Endothelial cell of umbilical vein (primary cell): ENCODE measurements around the gene ABHD4. TPM values are rescaled to one million over a fixed set of nuclear protein-coding genes. Genes with fewer than 3 reads are reported as not detected.
"Not testable (repeated sequence)": the region's sequence is repeated elsewhere in the genome, so short reads cannot be mapped to it uniquely, and the experiment has no call there.

Source experiments
- BruUV-seq: library from RNA; stranded (reverse); fragments of 400-500 nt; replicated peaks from 2 replicates; lab custom pipeline; 2021; lab: Mats Ljungman, UMichigan
- CTCF ChIA-PET: fragments of 300-600, 350-600 bp; sonication (Branson Sonifier 250); formaldehyde crosslinking; loops from one replicate; lab custom pipeline; 2021; ENCODE audit warnings: antibody characterized with exemption, inconsistent platforms; lab: Charles Lee
- POLR2A ChIA-PET: fragments of 300-600, 350-600 bp; sonication (Branson Sonifier 250); formaldehyde crosslinking; loops from one replicate; lab custom pipeline; 2021; ENCODE audit warnings: antibody characterized with exemption, inconsistent platforms; lab: Charles Lee
- DNase-seq: peaks from one replicate; pipeline ENCODE4 v3.0.0-alpha.2; 2011; ENCODE audit warnings: low read depth, low spot score
- FAIRE-seq: peaks from 2 replicates; lab custom pipeline; 2011; peaks lifted over from hg19 to GRCh38; lab: Jason Lieb, UNC
- H2AFZ ChIP-seq: 2 replicates; pipeline ENCODE4 v1.6.0; 2012; ENCODE audit warnings: low read depth, low read length, control low read depth, inconsistent platforms
- H3K27ac ChIP-seq: 2 replicates; pipeline ENCODE4 v1.5.1; 2011; ENCODE audit warnings: low read depth, mild to moderate bottlenecking, control low read depth, low read length, moderate library complexity; ENCODE audit not compliant: insufficient read depth
- H3K27me3 ChIP-seq, 2 experiments: 2 replicates each; pipeline versions ENCODE4 v1.6.0 to v1.6.1; 2011; ENCODE audit warnings: low read length in 2 of 2, mixed read lengths in 1 of 2; ENCODE audit not compliant: control insufficient read depth in 2 of 2, insufficient read depth in 2 of 2
- H3K36me3 ChIP-seq, 2 experiments: 2 replicates in 1 of 2; 3 replicates in 1 of 2; pipeline ENCODE4 v1.5.1; 2011; ENCODE audit warnings: low read length in 2 of 2, mild to moderate bottlenecking in 1 of 2, moderate library complexity in 1 of 2; ENCODE audit not compliant: control insufficient read depth in 2 of 2, insufficient read depth in 2 of 2; ENCODE audit errors: extremely low read depth in 1 of 2
- H3K4me1 ChIP-seq: 3 replicates; pipeline ENCODE4 v1.5.1; 2011; ENCODE audit warnings: mild to moderate bottlenecking, low read length; ENCODE audit not compliant: control insufficient read depth, insufficient read depth; ENCODE audit errors: extremely low read depth
- H3K4me2 ChIP-seq: 2 replicates; pipeline ENCODE4 v1.6.1; 2011; ENCODE audit warnings: low read length, control low read depth, mixed read lengths; ENCODE audit not compliant: insufficient read depth
- H3K4me3 ChIP-seq, 3 experiments: fragments of 200-600 bp in 1 of 3; sonication (generic), shearing (Covaris generic) in 1 of 3; replicated peaks in 1 of 3; 2 replicates each; pipeline ENCODE4 v1.5.1; 2011 to 2016; ENCODE audit warnings: control low read depth in 3 of 3, low read length in 3 of 3, mild to moderate bottlenecking in 2 of 3, inconsistent platforms in 1 of 3, low read depth in 1 of 3, moderate library complexity in 1 of 3; ENCODE audit not compliant: insufficient read depth in 1 of 3
- H3K79me2 ChIP-seq: 2 replicates; pipeline ENCODE4 v1.6.0; 2012; ENCODE audit warnings: low read length, inconsistent platforms; ENCODE audit not compliant: control insufficient read depth, insufficient read depth
- H3K9ac ChIP-seq: replicated peaks from 2 replicates; pipeline ENCODE3; 2011; ENCODE audit warnings: low read length, control low read depth; ENCODE audit not compliant: insufficient read depth; ENCODE audit errors: extremely low read depth
- H3K9me1 ChIP-seq: replicated peaks from 3 replicates; pipeline ENCODE4 v1.6.0; 2011; ENCODE audit warnings: mild to moderate bottlenecking, low read length; ENCODE audit not compliant: control insufficient read depth, insufficient read depth; ENCODE audit errors: extremely low read depth
- H3K9me3 ChIP-seq: replicated peaks from 2 replicates; pipeline ENCODE4 v1.5.1; 2012; ENCODE audit warnings: low read length, inconsistent platforms; ENCODE audit not compliant: control insufficient read depth, insufficient read depth
- H4K20me1 ChIP-seq: replicated peaks from 2 replicates; pipeline ENCODE3; 2011; ENCODE audit warnings: mild to moderate bottlenecking, low read length; ENCODE audit not compliant: control insufficient read depth, insufficient read depth; ENCODE audit errors: extremely low read depth
- FOS ChIP-seq: IDR thresholded peaks from 2 replicates; pipeline ENCODE4 v1.6.1; 2011; ENCODE audit warnings: mild to moderate bottlenecking, low read length, moderate library complexity, borderline replicate concordance; ENCODE audit not compliant: insufficient read depth
- POLR2A ChIP-seq: IDR thresholded peaks from 2 replicates; pipeline ENCODE4 v1.6.1; 2012; ENCODE audit warnings: low read depth, mild to moderate bottlenecking, control low read depth, low read length
- dilution Hi-C: fragments of 300-500 bp; cut with MboI; formaldehyde crosslinking; loops from one replicate; pipeline ENCODE4 v1.15.0; 2019; ENCODE audit warnings: low sequenced_read_pairs; ENCODE audit not compliant: extremely low pct_ligation_motif_present
- intact Hi-C: fragments of 100-400 bp; cut with micrococcal nuclease; formaldehyde crosslinking; loops from one replicate; pipeline ENCODE4 v1.10.0; 2022
- polyA plus RNA-seq, 4 experiments: library from polyadenylated mRNA; depleted of rRNA in 3 of 4; stranded (reverse) in 3 of 4; unstranded in 1 of 4; fragments of >200 nt; gene quantifications; 2 replicates each; pipeline versions ENCODE4 v1.2.1 to v1.2.3, GENCODE V29; 2011 to 2012; ENCODE audit warnings: missing spikeins in 1 of 4
- total RNA-seq: library from RNA; stranded (reverse); gene quantifications from 2 replicates; pipeline ENCODE4 v1.2.3, GENCODE V29; 2021

The ABHD4 gene
- total and polyA plus RNA-seq, 2 donors (not counting 3 experiments of a cell fraction or from before 2014, with no cell fraction given) = 34.8 to 45.5 TPM

GRCh38 chr14:22634233-22634900 lies 36.3 kb downstream of the ABHD4 start:
- H3K79me2 ChIP-seq = no peaks in the 10 kb centered on the region
- no peak overlapping the region for H3K4me3 ChIP-seq
- FAIRE-seq = no peak
- H4K20me1 ChIP-seq = no peaks in the 10 kb centered on the region
- H3K9me3 ChIP-seq = no peaks in the 10 kb centered on the region
- H2AFZ ChIP-seq = no peak overlapping the region
- BruUV-seq = no TSS peak
- dilution Hi-C loops (no loop called here), intact Hi-C loops (no loop called here)
- no peak overlapping the region for H3K27ac ChIP-seq
- no peak overlapping the region for H3K4me2 ChIP-seq
- ChIA-PET POLR2A (interaction anchor here (0.6 kb wide), 1 partner anchor 282 kb away, joined by 3 read pairs; no protein-coding TSS in a partner anchor), CTCF (interaction anchor here (0.8 to 1.0 kb wide), 3 partner anchors 8 to 115 kb away, joined by 3 to 4 read pairs (median 3); no protein-coding TSS in a partner anchor)
- no peak overlapping the region for H3K9ac ChIP-seq
- peaks cover 2 to 3% of the 10 kb centered on the region in 2 experiments for H3K27me3 ChIP-seq
- no peaks in the 10 kb centered on the region for H3K9me1 ChIP-seq
- no peaks in the 10 kb centered on the region for H3K4me1 ChIP-seq
- no peak for TF ChIP-seq POLR2A
- no peak for TF ChIP-seq FOS
- DNase-seq = no peak
- no peaks in the 10 kb centered on the region for H3K36me3 ChIP-seq

- H3K4me2 ChIP-seq, H3K79me2 ChIP-seq, H3K9ac ChIP-seq, POLR2A ChIA-PET, H3K27me3 ChIP-seq, H3K4me3 ChIP-seq, FAIRE-seq, H2AFZ ChIP-seq, intact Hi-C loops, H3K4me1 ChIP-seq, dilution Hi-C loops, H3K9me1 ChIP-seq, H3K36me3 ChIP-seq, H3K27ac ChIP-seq, DNase-seq, H3K9me3 ChIP-seq, H4K20me1 ChIP-seq, BruUV-seq: not testable (repeated sequence)
- CTCF ChIA-PET = interaction anchor here (0.8 to 0.9 kb wide), 3 partner anchors 17 to 66 kb away, joined by 3 to 5 read pairs (median 5); no protein-coding TSS in a partner anchor
These were observed 37.9 kb downstream of the ABHD4 start for GRCh38 chr14:22635980-22636379.
